ENCODE data around the gene GCH1.
"Not testable (repeated sequence)": the region's sequence is repeated elsewhere in the genome, so short reads cannot be mapped to it uniquely, and the experiment has no call there.

GCH1 gene

DNA sequence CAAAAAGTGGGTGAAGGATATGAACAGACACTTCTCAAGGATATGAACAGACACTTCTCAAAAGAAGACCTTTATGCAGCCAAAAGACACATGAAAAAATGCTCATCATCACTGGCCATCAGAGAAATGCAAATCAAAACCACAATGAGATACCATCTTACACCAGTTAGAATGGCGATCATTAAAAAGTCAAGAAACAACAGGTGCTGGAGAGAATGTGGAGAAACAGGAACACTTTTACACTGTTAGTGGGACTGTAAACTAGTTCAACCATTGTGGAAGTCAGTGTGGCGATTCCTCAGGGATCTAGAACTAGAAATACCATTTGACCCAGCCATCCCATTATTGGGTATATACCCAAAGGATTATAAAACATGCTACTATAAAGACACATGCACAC lies 27.0 kb downstream of the GCH1 start:
- not testable (repeated sequence) for H4K8ac ChIP-seq (ENCODE audit: low read depth, low read length); H2BK5ac ChIP-seq (ENCODE audit: low read length); H2AK5ac ChIP-seq (ENCODE audit: low read depth, low read length); DNase-seq (ENCODE audit: low spot score); H3K9ac ChIP-seq (ENCODE audit: low read depth, low read length, poor library complexity); H3K27me3 ChIP-seq (ENCODE audit: control insufficient read depth in 3 of 3, insufficient read depth in 3 of 3, low read depth in 1 of 3, low read length in 3 of 3); H3K36me3 ChIP-seq (replicated peaks in 1 of 2; ENCODE audit: control insufficient read depth in 2 of 2, insufficient read depth in 2 of 2, low read length in 2 of 2); H2BK15ac ChIP-seq (ENCODE audit: low read length); H2BK120ac ChIP-seq (ENCODE audit: low read depth, low read length); H3K4me1 ChIP-seq (ENCODE audit: control insufficient read depth in 2 of 2, insufficient read depth in 1 of 2, low read depth in 1 of 2, low read length in 2 of 2); H3K4me3 ChIP-seq (ENCODE audit: low read length in 2 of 2); H3K14ac ChIP-seq (ENCODE audit: low read length); H2BK12ac ChIP-seq (ENCODE audit: low read length); H3K79me1 ChIP-seq (ENCODE audit: low read depth, low read length); H2AFZ ChIP-seq (ENCODE audit: low read length); H3K27ac ChIP-seq (replicated peaks; ENCODE audit: low read length); H3K4me2 ChIP-seq (ENCODE audit: insufficient read depth, low read length, poor library complexity, severe bottlenecking); H4K91ac ChIP-seq (ENCODE audit: low read depth, low read length, poor library complexity); H3K9me3 ChIP-seq (replicated peaks in 1 of 2; ENCODE audit: control insufficient read depth in 2 of 2, insufficient read depth in 1 of 2, low read depth in 1 of 2, low read length in 2 of 2); H3K23ac ChIP-seq (ENCODE audit: low read depth, low read length, poor library complexity); H3K4ac ChIP-seq (ENCODE audit: low read length); H3K18ac ChIP-seq (ENCODE audit: low read length)
- no CpG with 5 or more reads among the region's 2 CpGs for WGBS, 2 donors (ENCODE audit: extremely low coverage in 2 of 2, insufficient read length in 2 of 2, insufficient replicate concordance in 1 of 2)

DNA sequence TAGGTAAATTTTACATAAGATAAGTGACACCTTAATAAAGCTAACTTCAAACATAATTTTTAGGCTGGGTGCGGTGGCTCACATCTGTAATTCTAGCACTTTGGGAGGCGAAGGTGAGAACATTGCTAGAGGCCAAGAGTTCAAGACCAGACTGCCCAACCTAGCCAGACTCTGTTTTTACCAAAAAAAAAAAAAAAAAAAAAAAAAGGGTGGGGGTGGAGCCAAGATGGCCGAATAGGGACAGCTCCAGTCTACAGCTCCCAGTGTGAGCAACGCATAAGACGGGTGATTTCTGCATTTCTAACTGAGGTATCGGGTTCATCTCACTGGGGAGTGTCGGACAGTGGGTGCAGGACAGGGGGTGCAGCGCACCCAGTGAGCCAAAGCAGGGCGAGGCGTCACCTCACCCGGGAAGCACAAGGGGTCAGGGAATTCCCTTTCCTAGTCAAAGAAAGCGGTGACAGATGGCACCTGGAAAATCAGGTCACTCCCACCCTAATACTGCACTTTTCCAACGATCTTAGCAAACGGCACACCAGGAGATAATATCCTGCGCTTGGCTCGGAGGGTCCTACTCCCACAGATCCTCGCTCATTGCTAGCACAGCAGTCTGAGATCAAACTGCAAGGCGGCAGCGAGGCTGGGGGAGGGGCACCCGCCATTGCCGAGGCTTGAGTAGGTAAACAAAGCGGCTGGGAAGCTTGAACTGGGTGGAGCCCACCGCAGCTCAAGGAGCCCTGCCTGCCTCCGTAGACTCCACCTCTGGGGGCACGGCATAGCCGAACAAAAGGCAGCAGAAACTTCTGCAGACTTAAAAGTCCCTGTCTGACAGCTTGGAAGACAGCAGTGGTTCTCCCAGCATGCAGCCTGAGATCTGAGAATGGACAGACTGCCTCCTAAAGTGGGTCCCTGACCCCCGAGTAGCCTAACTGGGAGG lies 32.2 kb downstream of the GCH1 start:
- not testable (repeated sequence) for H3K36me3 ChIP-seq (replicated peaks in 1 of 2; ENCODE audit: control insufficient read depth in 2 of 2, insufficient read depth in 2 of 2, low read length in 2 of 2); H4K8ac ChIP-seq (ENCODE audit: low read depth, low read length); H3K23ac ChIP-seq (ENCODE audit: low read depth, low read length, poor library complexity); H3K9ac ChIP-seq (ENCODE audit: low read depth, low read length, poor library complexity); H2AK5ac ChIP-seq (ENCODE audit: low read depth, low read length); H3K14ac ChIP-seq (ENCODE audit: low read length); H3K9me3 ChIP-seq (replicated peaks in 1 of 2; ENCODE audit: control insufficient read depth in 2 of 2, insufficient read depth in 1 of 2, low read depth in 1 of 2, low read length in 2 of 2); H3K79me1 ChIP-seq (ENCODE audit: low read depth, low read length); H3K27me3 ChIP-seq (ENCODE audit: control insufficient read depth in 3 of 3, insufficient read depth in 3 of 3, low read depth in 1 of 3, low read length in 3 of 3); H2BK15ac ChIP-seq (ENCODE audit: low read length); H2BK120ac ChIP-seq (ENCODE audit: low read depth, low read length); H3K4ac ChIP-seq (ENCODE audit: low read length); DNase-seq (ENCODE audit: low spot score); H2BK5ac ChIP-seq (ENCODE audit: low read length); H2BK12ac ChIP-seq (ENCODE audit: low read length); H4K91ac ChIP-seq (ENCODE audit: low read depth, low read length, poor library complexity); H3K4me1 ChIP-seq (ENCODE audit: control insufficient read depth in 2 of 2, insufficient read depth in 1 of 2, low read depth in 1 of 2, low read length in 2 of 2)
- H3K4me3 ChIP-seq (ENCODE audit: low read length in 2 of 2): peak overlapping the region; percentile 44 to 55
- peak overlapping the region; percentile 8 for H3K18ac ChIP-seq (ENCODE audit: low read length)
- WGBS, 2 donors (ENCODE audit: extremely low coverage in 2 of 2, insufficient read length in 2 of 2, insufficient replicate concordance in 1 of 2): no CpG with 5 or more reads among the region's 27 CpGs
- peak overlapping the region; percentile 33 for H3K4me2 ChIP-seq (ENCODE audit: insufficient read depth, low read length, poor library complexity, severe bottlenecking)
- peak overlapping the region; percentile 93 for H2AFZ ChIP-seq (ENCODE audit: low read length)
- H3K27ac ChIP-seq (replicated peaks; ENCODE audit: low read length): peak overlapping the region; percentile 15

DNA sequence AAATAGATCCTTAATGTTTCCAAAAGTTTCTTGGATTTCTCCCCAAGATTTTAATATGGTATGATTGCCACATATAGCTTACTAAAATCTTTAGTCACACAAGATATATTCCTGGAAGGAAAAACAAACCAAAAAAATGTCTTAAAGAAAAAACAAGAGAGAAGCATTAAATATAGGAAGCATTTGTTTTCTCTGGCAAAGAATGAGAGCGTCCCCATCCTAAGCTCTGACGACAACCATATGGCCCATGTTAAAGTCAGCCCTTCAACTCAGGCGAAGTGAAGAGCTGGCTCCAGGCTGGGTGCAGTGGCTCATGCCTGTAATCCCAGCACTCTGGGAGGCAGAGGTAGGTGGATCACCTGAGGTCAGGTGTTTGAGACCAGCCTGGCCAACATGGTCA lies 35.6 kb downstream of the GCH1 start:
- H2AK5ac ChIP-seq (ENCODE audit: low read depth, low read length): no peak overlapping the region
- H3K9ac ChIP-seq (ENCODE audit: low read depth, low read length, poor library complexity): no peak overlapping the region
- WGBS, 2 donors (ENCODE audit: extremely low coverage in 2 of 2, insufficient read length in 2 of 2, insufficient replicate concordance in 1 of 2): no CpG with 5 or more reads among the region's 3 CpGs
- no peak overlapping the region for H3K27ac ChIP-seq (replicated peaks; ENCODE audit: low read length)
- peaks cover 3 to 8% of the 10 kb centered on the region in 2 donors for H3K4me1 ChIP-seq (ENCODE audit: control insufficient read depth in 2 of 2, insufficient read depth in 1 of 2, low read depth in 1 of 2, low read length in 2 of 2)
- no peak overlapping the region for H4K91ac ChIP-seq (ENCODE audit: low read depth, low read length, poor library complexity)
- no peak overlapping the region for H3K18ac ChIP-seq (ENCODE audit: low read length)
- no peak overlapping the region for H3K14ac ChIP-seq (ENCODE audit: low read length)
- H3K4me2 ChIP-seq (ENCODE audit: insufficient read depth, low read length, poor library complexity, severe bottlenecking): no peak overlapping the region
- no peak overlapping the region for H3K23ac ChIP-seq (ENCODE audit: low read depth, low read length, poor library complexity)
- no peak overlapping the region for H2BK120ac ChIP-seq (ENCODE audit: low read depth, low read length)
- H2BK15ac ChIP-seq (ENCODE audit: low read length): no peak overlapping the region
- DNase-seq (ENCODE audit: low spot score): no peak
- H3K9me3 ChIP-seq (replicated peaks in 1 of 2; ENCODE audit: control insufficient read depth in 2 of 2, insufficient read depth in 1 of 2, low read depth in 1 of 2, low read length in 2 of 2): no peaks in the 10 kb centered on the region
- H3K27me3 ChIP-seq (ENCODE audit: control insufficient read depth in 3 of 3, insufficient read depth in 3 of 3, low read depth in 1 of 3, low read length in 3 of 3): no peaks in the 10 kb centered on the region
- H3K4me3 ChIP-seq (ENCODE audit: low read length in 2 of 2): no peak overlapping the region
- no peaks in the 10 kb centered on the region for H3K36me3 ChIP-seq (replicated peaks in 1 of 2; ENCODE audit: control insufficient read depth in 2 of 2, insufficient read depth in 2 of 2, low read length in 2 of 2)
- H2AFZ ChIP-seq (ENCODE audit: low read length): peak overlapping the region; percentile 60
- H2BK5ac ChIP-seq (ENCODE audit: low read length): no peak overlapping the region
- H4K8ac ChIP-seq (ENCODE audit: low read depth, low read length): no peak overlapping the region
- H3K79me1 ChIP-seq (ENCODE audit: low read depth, low read length): no peaks in the 10 kb centered on the region
- H2BK12ac ChIP-seq (ENCODE audit: low read length): no peak overlapping the region
- no peak overlapping the region for H3K4ac ChIP-seq (ENCODE audit: low read length)

DNA sequence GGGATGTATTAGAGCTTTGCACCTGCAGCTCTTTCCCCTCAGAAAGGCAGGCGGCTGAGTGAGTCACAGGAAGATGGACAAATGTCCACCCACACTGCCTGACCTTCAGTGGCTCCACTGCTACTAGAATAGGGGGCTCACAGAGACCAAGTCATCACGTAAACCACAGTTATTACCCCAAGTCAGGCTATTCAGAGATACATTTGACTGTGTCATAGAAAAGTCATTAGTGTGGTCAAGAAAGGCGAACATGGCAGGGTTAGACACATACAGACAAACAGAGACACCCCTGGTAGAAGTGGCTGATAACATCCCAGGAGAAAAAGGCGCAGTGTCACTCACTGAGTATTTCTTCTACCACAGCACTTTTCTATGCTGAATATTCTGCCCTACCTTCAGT lies 36.0 kb downstream of the GCH1 start:
- no peak overlapping the region for H2BK120ac ChIP-seq (ENCODE audit: low read depth, low read length)
- H3K27me3 ChIP-seq (ENCODE audit: control insufficient read depth in 3 of 3, insufficient read depth in 3 of 3, low read depth in 1 of 3, low read length in 3 of 3): no peaks in the 10 kb centered on the region
- no peak overlapping the region for H3K18ac ChIP-seq (ENCODE audit: low read length)
- H2BK12ac ChIP-seq (ENCODE audit: low read length): no peak overlapping the region
- H3K14ac ChIP-seq (ENCODE audit: low read length): no peak overlapping the region
- no peak overlapping the region for H3K27ac ChIP-seq (replicated peaks; ENCODE audit: low read length)
- H3K4ac ChIP-seq (ENCODE audit: low read length): no peak overlapping the region
- H2BK15ac ChIP-seq (ENCODE audit: low read length): no peak overlapping the region
- no CpG with 5 or more reads among the region's 4 CpGs for WGBS, 2 donors (ENCODE audit: extremely low coverage in 2 of 2, insufficient read length in 2 of 2, insufficient replicate concordance in 1 of 2)
- no peak overlapping the region for H3K4me2 ChIP-seq (ENCODE audit: insufficient read depth, low read length, poor library complexity, severe bottlenecking)
- H3K79me1 ChIP-seq (ENCODE audit: low read depth, low read length): no peaks in the 10 kb centered on the region
- H3K4me3 ChIP-seq (ENCODE audit: low read length in 2 of 2): no peak overlapping the region
- H2AFZ ChIP-seq (ENCODE audit: low read length): peak overlapping the region; percentile 60
- no peaks in the 10 kb centered on the region for H3K36me3 ChIP-seq (replicated peaks in 1 of 2; ENCODE audit: control insufficient read depth in 2 of 2, insufficient read depth in 2 of 2, low read length in 2 of 2)
- H3K4me1 ChIP-seq (ENCODE audit: control insufficient read depth in 2 of 2, insufficient read depth in 1 of 2, low read depth in 1 of 2, low read length in 2 of 2): peaks cover 3 to 8% of the 10 kb centered on the region in 2 donors
- H2AK5ac ChIP-seq (ENCODE audit: low read depth, low read length): no peak overlapping the region
- no peak overlapping the region for H3K23ac ChIP-seq (ENCODE audit: low read depth, low read length, poor library complexity)
- no peak overlapping the region for H3K9ac ChIP-seq (ENCODE audit: low read depth, low read length, poor library complexity)
- H2BK5ac ChIP-seq (ENCODE audit: low read length): no peak overlapping the region
- DNase-seq (ENCODE audit: low spot score): no peak
- no peak overlapping the region for H4K91ac ChIP-seq (ENCODE audit: low read depth, low read length, poor library complexity)
- H4K8ac ChIP-seq (ENCODE audit: low read depth, low read length): no peak overlapping the region
- no peaks in the 10 kb centered on the region for H3K9me3 ChIP-seq (replicated peaks in 1 of 2; ENCODE audit: control insufficient read depth in 2 of 2, insufficient read depth in 1 of 2, low read depth in 1 of 2, low read length in 2 of 2)
